Natural killer cell (primary cell): Measurements from ENCODE around the gene CCR2. TPM values are rescaled to one million over a fixed set of nuclear protein-coding genes. Genes with fewer than 3 reads are reported as not detected.

Source experiments
- ATAC-seq, 3 donors: fragments of 150-1000 bp in 2 of 3; fragments of 200-7000 bp in 1 of 3; cut with Tn5 transposase; 1 replicate in 1 of 3; 2 replicates in 2 of 3; pipeline ENCODE4 v1.10.0; 2021; ENCODE audit warnings: mild to moderate bottlenecking in 2 of 3, moderate library complexity in 2 of 3
- DNase-seq, 2 donors: peaks; one replicate each; pipeline versions ENCODE4 v3.0.0 to v3.0.0-alpha.2; 2013 to 2021; ENCODE audit warnings: mixed read lengths in 1 of 2
- H3K27ac ChIP-seq: one replicate; pipeline ENCODE4 v1.5.1; 2013; ENCODE audit warnings: mild to moderate bottlenecking, low read length
- H3K27me3 ChIP-seq: one replicate; pipeline ENCODE4 v1.6.1; 2013; ENCODE audit warnings: low read length; ENCODE audit not compliant: control insufficient read depth, insufficient read depth
- H3K36me3 ChIP-seq: one replicate; pipeline ENCODE4 v1.6.1; 2013; ENCODE audit warnings: low read length; ENCODE audit not compliant: control insufficient read depth, insufficient read depth
- H3K4me1 ChIP-seq: one replicate; pipeline ENCODE4 v1.6.1; 2013; ENCODE audit warnings: low read length; ENCODE audit not compliant: control insufficient read depth, insufficient read depth
- H3K4me3 ChIP-seq: one replicate; pipeline ENCODE4 v1.5.1; 2013; ENCODE audit warnings: low read length
- H3K9me3 ChIP-seq: one replicate; pipeline ENCODE4 v1.6.1; 2013; ENCODE audit warnings: low read length; ENCODE audit not compliant: control insufficient read depth, insufficient read depth
- H3K27ac Mint-ChIP-seq, 2 donors: one replicate each; pipeline ENCODE4 v1.8.0; 2022; ENCODE audit warnings: mild to moderate bottlenecking in 2 of 2, mixed read lengths in 2 of 2, moderate library complexity in 1 of 2
- H3K27me3 Mint-ChIP-seq, 2 donors: one replicate each; pipeline ENCODE4 v1.8.0; 2022; ENCODE audit warnings: low read depth in 2 of 2, mixed read lengths in 2 of 2
- H3K36me3 Mint-ChIP-seq: one replicate; pipeline ENCODE4 v1.8.0; 2022; ENCODE audit warnings: mixed read lengths
- H3K4me1 Mint-ChIP-seq, 2 donors: one replicate each; pipeline ENCODE4 v1.8.0; 2022; ENCODE audit warnings: mixed read lengths in 2 of 2
- H3K4me3 Mint-ChIP-seq: one replicate; pipeline ENCODE4 v1.8.0; 2022; ENCODE audit warnings: mild to moderate bottlenecking, moderate library complexity, mixed read lengths
- H3K9me3 Mint-ChIP-seq, 2 donors: one replicate each; pipeline ENCODE4 v1.8.0; 2022; ENCODE audit warnings: mixed read lengths in 2 of 2
- CTCF ChIP-seq: fragments of 200-600 bp; IDR thresholded peaks from one replicate; pipeline ENCODE4 v1.8.0; 2022; ENCODE audit warnings: antibody characterized with exemption
- WGBS: methylation state at CpG from one replicate; pipeline ENCODE4 v1.1.7; 2013; ENCODE audit warnings: missing lambda C conversion rate; ENCODE audit not compliant: insufficient coverage; 5-methylcytosine and 5-hydroxymethylcytosine counted together
- intact Hi-C: fragments of 100-400 bp; cut with micrococcal nuclease; formaldehyde crosslinking; loops from one replicate; pipeline ENCODE4 v1.14.2; 2022
- total RNA-seq, 4 donors: library from RNA; stranded (reverse); fragments of 120-200 nt in 1 of 4; gene quantifications; one replicate each; pipeline versions ENCODE4 v1.2.3 to v1.2.4, GENCODE V29; 2013 to 2022

CCR2 gene
- total RNA-seq, 3 donors from 2014 or later (not counting 1 experiment from before 2014, with no cell fraction given) = 0.21 to 9.8 (median 1.7) TPM

GRCh38 chr3:46365041-46365440, 11.1 kb downstream of the CCR2 start:
- 76% methylated on average over 3 of the region's 4 CpGs for WGBS

GRCh38 chr3:46365737-46366524, 12.0 kb downstream of the CCR2 start:
- ATAC-seq (no peak), DNase-seq (no peak)
- H3K27ac ChIP-seq = no peak overlapping the region
- Mint-ChIP-seq H3K9me3 (no peaks in the 10 kb centered on the region), H3K36me3 (no peaks in the 10 kb centered on the region), H3K4me3 (no peak overlapping the region), H3K4me1 (peaks cover 32 to 55% of the 10 kb centered on the region in 2 donors), H3K27ac (peak overlapping the region in 1 of 2 donors; percentile 23), H3K27me3 (no peaks in the 10 kb centered on the region)
- H3K9me3 ChIP-seq = no peaks in the 10 kb centered on the region
- H3K27me3 ChIP-seq = no peaks in the 10 kb centered on the region
- no peaks in the 10 kb centered on the region for H3K36me3 ChIP-seq
- intact Hi-C loops = loop anchor here (5.0 kb wide), 1 partner anchor 139 kb away; no protein-coding TSS in a partner anchor
- H3K4me3 ChIP-seq = no peak overlapping the region
- 97% methylated on average over 3 of the region's 5 CpGs for WGBS
- no peak for TF ChIP-seq CTCF
- H3K4me1 ChIP-seq = peaks cover 49% of the 10 kb centered on the region

More at GRCh38 chr3:46365041-46365440, 11.1 kb downstream of the CCR2 start:
- H3K9me3 ChIP-seq = no peaks in the 10 kb centered on the region
- Mint-ChIP-seq H3K4me3 (no peak overlapping the region), H3K36me3 (no peaks in the 10 kb centered on the region), H3K4me1 (peaks cover 36 to 55% of the 10 kb centered on the region in 2 donors), H3K27ac (no peak overlapping the region), H3K9me3 (no peaks in the 10 kb centered on the region), H3K27me3 (no peaks in the 10 kb centered on the region)
- H3K27me3 ChIP-seq = no peaks in the 10 kb centered on the region
- H3K27ac ChIP-seq = no peak overlapping the region
- peaks cover 58% of the 10 kb centered on the region for H3K4me1 ChIP-seq
- TF ChIP-seq CTCF = no peak
- ATAC-seq (no peak), DNase-seq (no peak)
- H3K36me3 ChIP-seq = no peaks in the 10 kb centered on the region
- intact Hi-C loops = loop anchor here (5.0 kb wide), 1 partner anchor 138 kb away; no protein-coding TSS in a partner anchor
- no peak overlapping the region for H3K4me3 ChIP-seq

GRCh38 chr3:46367811-46368210, 13.9 kb downstream of the CCR2 start:
- no peak overlapping the region for H3K4me3 ChIP-seq
- intact Hi-C loops = loop anchor here (1.0 to 5.0 kb wide), 4 partner anchors 88 to 154 kb away; no protein-coding TSS in a partner anchor
- H3K27ac ChIP-seq = peak overlapping the region; percentile 60
- 95% methylated on average over 5 of the region's 5 CpGs for WGBS
- no peaks in the 10 kb centered on the region for H3K27me3 ChIP-seq
- no peaks in the 10 kb centered on the region for H3K9me3 Mint-ChIP-seq
- H3K9me3 ChIP-seq = no peaks in the 10 kb centered on the region
- no peak overlapping the region for H3K4me3 Mint-ChIP-seq
- ATAC-seq = no peak
- peaks cover 38% of the 10 kb centered on the region for H3K4me1 ChIP-seq
- peaks cover 30 to 44% of the 10 kb centered on the region in 2 donors for H3K4me1 Mint-ChIP-seq
- no peaks in the 10 kb centered on the region for H3K36me3 Mint-ChIP-seq
- no peak for TF ChIP-seq CTCF
- H3K27ac Mint-ChIP-seq = peak overlapping the region in 1 of 2 donors; percentile 69
- H3K27me3 Mint-ChIP-seq = no peaks in the 10 kb centered on the region
- no peak for DNase-seq
- no peaks in the 10 kb centered on the region for H3K36me3 ChIP-seq
